Measurements from ENCODE around the gene SCIN. TPM values are rescaled to one million over a fixed set of nuclear protein-coding genes. Genes with fewer than 3 reads are reported as not detected.

Gene SCIN
- total and polyA plus RNA-seq, 2 of the 8 experiments (the other 6 are each of a cell fraction or from before 2014, with no cell fraction given), result 0.47 to 1.9 TPM

- H3K4me2 ChIP-seq (ENCODE audit: insufficient read depth in 1 of 2, low read depth in 2 of 2, low read length in 2 of 2), result no peak overlapping the region
- no peak overlapping the region for H3K18ac ChIP-seq (ENCODE audit: extremely low read depth, low read length)
- H3K9me3 ChIP-seq (ENCODE audit: insufficient read depth in 2 of 2, low read depth in 1 of 2, low read length in 1 of 2), result 0 out of 4 replicates have a peak, but pooled peaks cover 5% of the 10 kb centered on the region in 2 experiments
- H2AFZ ChIP-seq (ENCODE audit: low read length), result no peak overlapping the region
- H3K36me3 ChIP-seq (ENCODE audit: control insufficient read depth in 2 of 4, insufficient read depth in 4 of 4, low read length in 3 of 4), result no peaks in the 10 kb centered on the region
- TF ChIP-seq ATF3 (IDR thresholded peaks at IDR 0.05; ENCODE audit: insufficient read depth, low read depth, low read length), result no peak
- no peak for TF ChIP-seq CTBP2 (IDR thresholded peaks at IDR 0.05; ENCODE audit: borderline replicate concordance, insufficient read depth, insufficient read length, low read length)
- no peak for TF ChIP-seq TBP (IDR thresholded peaks at IDR 0.05; ENCODE audit: low read depth, low read length)
- H3K27me3 ChIP-seq (replicated peaks in 1 of 4; ENCODE audit: control insufficient read depth in 3 of 4, extremely low read depth in 1 of 4, insufficient read depth in 3 of 4, low read length in 3 of 4), result no peaks in the 10 kb centered on the region
- no peak overlapping the region for H3K23ac ChIP-seq (ENCODE audit: insufficient read length)
- CTCF ChIA-PET (ENCODE audit: partially characterized antibody), result interaction anchor here (1.2 kb wide), 1 partner anchor 25 kb away, joined by 4 read pairs; no protein-coding TSS in a partner anchor
- H3K23me2 ChIP-seq (ENCODE audit: low read depth, low read length), result peaks cover 3% of the 10 kb centered on the region; the same call in 1 of the 2 replicates
- no peak overlapping the region for H2BK5ac ChIP-seq (ENCODE audit: low read depth, low read length)
- no peak overlapping the region for H3K14ac ChIP-seq (ENCODE audit: insufficient read length)
- H3K27ac ChIP-seq (ENCODE audit: low read depth, low read length), result no peak overlapping the region
- H3K56ac ChIP-seq (replicated peaks; ENCODE audit: insufficient read length, low read depth, low read length), result no peak overlapping the region
- H3K4me3 ChIP-seq (ENCODE audit: extremely low read depth in 1 of 4, insufficient read depth in 2 of 4, low read depth in 3 of 4, low read length in 4 of 4), result no peak overlapping the region
- no peaks in the 10 kb centered on the region for H3K79me1 ChIP-seq (ENCODE audit: low read depth, low read length)
- no peak overlapping the region for H4K91ac ChIP-seq (replicated peaks; ENCODE audit: insufficient read length, low read length)
- no peak overlapping the region for H4K8ac ChIP-seq (ENCODE audit: extremely low read depth, insufficient read depth, low read length)
- no peak overlapping the region for H3K9ac ChIP-seq (replicated peaks in 1 of 4; ENCODE audit: extremely low read depth in 1 of 4, low read depth in 3 of 4, low read length in 3 of 4)
- H2BK12ac ChIP-seq (ENCODE audit: low read depth, low read length), result no peak overlapping the region
- H3K79me2 ChIP-seq (ENCODE audit: control insufficient read depth in 1 of 2, insufficient read depth in 2 of 2, low read length in 2 of 2), result no peaks in the 10 kb centered on the region
- no peaks in the 10 kb centered on the region; a peak in 2 of 7 replicates for H3K4me1 ChIP-seq (replicated peaks in 1 of 4; ENCODE audit: control insufficient read depth in 3 of 4, insufficient read depth in 4 of 4, low read length in 3 of 4)
- no peak overlapping the region for H2AK5ac ChIP-seq (ENCODE audit: low read depth, low read length)
- WGBS, 2 experiments (ENCODE audit: extremely low coverage in 1 of 2, insufficient coverage in 1 of 2, insufficient read length in 1 of 2, insufficient replicate concordance in 2 of 2, low coverage in 1 of 2, low lambda C conversion rate in 2 of 2, missing lambda C conversion rate in 1 of 2), result 83% methylated on average over 6 of the region's 6 CpGs; no CpG with 5 or more reads in 1 of the 2 experiments
- no peaks in the 10 kb centered on the region for H4K20me1 ChIP-seq (replicated peaks in 1 of 2; ENCODE audit: control insufficient read depth in 1 of 2, insufficient read depth in 2 of 2, low read length in 2 of 2)
- no peak overlapping the region for H4K5ac ChIP-seq (ENCODE audit: insufficient read length, low read depth, low read length)
- DNase-seq (ENCODE audit: low read depth in 1 of 2, low spot score in 2 of 2), result no peak
- POLR2A ChIA-PET (ENCODE audit: partially characterized antibody), result no interaction called here
- no peak overlapping the region for H2BK15ac ChIP-seq (ENCODE audit: low read length)
- no peak for FAIRE-seq
- H3K4ac ChIP-seq (replicated peaks; ENCODE audit: insufficient read length, low read depth, low read length), result no peak overlapping the region
- H2BK120ac ChIP-seq (replicated peaks; ENCODE audit: low read depth, low read length), result no peak overlapping the region
- no peak overlapping the region for H2BK20ac ChIP-seq (ENCODE audit: low read length)
These were observed 91.1 kb downstream of the SCIN start for GRCh38 chr7:12661581-12661980.
